Activated CD4-positive, alpha-beta T cell treated with anti-CD3 and anti-CD28 coated beads, Interleukin-2, Interleukin-6, amounts not matched to agents 100 ng/mL and 50 ng/mL, durations not matched to agents 16 hours and 8 hours (primary cell): Measurements from ENCODE around the gene ANGPTL3.
"Not testable (repeated sequence)": the region's sequence is repeated elsewhere in the genome, so short reads cannot be mapped to it uniquely, and the experiment has no call there.

ENCODE experiments used
- DNase-seq: peaks from one replicate; pipeline ENCODE4 v3.0.0-alpha.2; 2020

The ANGPTL3 gene, protein sequence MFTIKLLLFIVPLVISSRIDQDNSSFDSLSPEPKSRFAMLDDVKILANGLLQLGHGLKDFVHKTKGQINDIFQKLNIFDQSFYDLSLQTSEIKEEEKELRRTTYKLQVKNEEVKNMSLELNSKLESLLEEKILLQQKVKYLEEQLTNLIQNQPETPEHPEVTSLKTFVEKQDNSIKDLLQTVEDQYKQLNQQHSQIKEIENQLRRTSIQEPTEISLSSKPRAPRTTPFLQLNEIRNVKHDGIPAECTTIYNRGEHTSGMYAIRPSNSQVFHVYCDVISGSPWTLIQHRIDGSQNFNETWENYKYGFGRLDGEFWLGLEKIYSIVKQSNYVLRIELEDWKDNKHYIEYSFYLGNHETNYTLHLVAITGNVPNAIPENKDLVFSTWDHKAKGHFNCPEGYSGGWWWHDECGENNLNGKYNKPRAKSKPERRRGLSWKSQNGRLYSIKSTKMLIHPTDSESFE

DNA sequence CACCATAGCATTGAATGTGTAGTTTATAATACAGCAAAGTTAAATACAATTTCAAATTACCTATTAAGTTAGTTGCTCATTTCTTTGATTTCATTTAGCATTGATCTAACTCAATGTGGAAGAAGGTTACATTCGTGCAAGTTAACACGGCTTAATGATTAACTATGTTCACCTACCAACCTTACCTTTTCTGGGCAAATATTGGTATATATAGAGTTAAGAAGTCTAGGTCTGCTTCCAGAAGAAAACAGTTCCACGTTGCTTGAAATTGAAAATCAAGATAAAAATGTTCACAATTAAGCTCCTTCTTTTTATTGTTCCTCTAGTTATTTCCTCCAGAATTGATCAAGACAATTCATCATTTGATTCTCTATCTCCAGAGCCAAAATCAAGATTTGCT is at the start of gene ANGPTL3:
ANGPTL3 (plus strand) TSS at position 240 of the 400 bp plus-strand sequence; CDS start at position 287, 47 bp downstream.
- no peak for DNase-seq

DNA sequence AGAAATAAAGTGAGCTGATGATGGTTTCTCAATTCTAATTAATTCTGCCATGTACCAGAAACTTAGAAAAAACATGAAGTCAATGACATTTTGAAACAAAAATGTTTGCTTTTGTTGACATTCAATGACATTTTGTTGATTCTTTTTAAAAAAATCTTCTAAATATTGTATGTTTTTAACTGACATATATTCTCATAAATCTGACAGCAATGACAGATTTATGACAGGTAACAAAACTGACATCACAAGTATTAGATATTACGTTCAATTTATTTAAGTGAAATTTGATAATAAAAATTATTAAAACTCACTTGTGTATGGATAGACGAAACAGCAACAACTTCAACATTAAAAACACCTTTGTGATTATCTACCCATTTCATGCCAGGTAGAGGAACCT is 36.0 kb upstream of the ANGPTL3 start:
- no peak for DNase-seq

DNA sequence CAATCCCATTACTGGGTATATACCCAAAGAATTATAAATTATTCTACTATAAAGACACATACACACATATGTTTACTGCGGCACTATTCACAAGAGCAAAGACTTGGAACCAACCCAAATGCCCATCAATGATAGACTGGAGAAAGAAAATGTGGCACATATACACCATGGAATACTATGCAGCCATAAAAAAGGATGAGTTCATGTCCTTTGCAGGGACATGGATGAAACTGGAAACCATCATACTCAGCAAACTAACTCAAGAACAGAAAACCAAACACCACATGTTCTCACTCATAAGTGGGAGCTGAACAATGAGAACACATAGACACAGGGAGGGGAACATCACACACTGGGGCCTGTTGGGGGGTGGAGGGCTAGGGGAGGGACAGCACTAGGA is 30.1 kb upstream of the ANGPTL3 start:
- DNase-seq, result not testable (repeated sequence)

DNA sequence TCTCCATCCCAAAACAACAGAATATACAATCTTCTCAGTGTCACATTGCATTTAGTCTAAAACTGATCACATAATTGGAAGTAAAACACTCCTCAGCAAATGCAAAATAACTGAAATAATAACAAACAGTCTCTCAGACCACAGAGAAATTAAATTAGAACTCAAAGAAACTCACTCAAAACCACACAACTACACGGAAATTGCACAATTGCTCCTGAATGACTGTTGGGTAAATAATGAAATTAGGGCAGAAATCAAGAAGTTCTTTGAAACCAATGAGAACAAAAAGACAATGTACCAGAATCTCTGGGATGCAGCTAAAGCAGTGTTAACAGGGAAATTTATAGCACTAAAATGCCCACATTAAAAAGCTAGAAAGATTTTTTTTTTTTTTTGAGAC is 29.4 kb upstream of the ANGPTL3 start:
- not testable (repeated sequence) for DNase-seq

DNA sequence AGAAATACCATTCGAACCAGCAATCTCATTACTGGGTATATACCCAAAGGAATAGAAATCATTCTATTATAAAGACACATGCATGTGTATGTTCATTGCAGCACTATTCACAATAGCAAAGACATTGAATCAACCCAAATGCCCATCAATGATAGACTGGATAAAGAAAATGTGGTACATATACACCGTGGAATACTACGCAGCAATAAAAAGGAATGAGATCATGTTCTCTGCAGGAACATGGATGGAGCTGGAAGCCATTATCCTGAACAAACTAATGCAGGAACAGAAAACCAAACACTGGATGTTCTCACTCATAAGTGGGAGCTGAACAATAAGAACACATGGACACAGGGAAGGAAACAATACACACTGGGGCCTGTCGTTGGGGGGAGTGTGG is 25.8 kb upstream of the ANGPTL3 start:
- not testable (repeated sequence) for DNase-seq

DNA sequence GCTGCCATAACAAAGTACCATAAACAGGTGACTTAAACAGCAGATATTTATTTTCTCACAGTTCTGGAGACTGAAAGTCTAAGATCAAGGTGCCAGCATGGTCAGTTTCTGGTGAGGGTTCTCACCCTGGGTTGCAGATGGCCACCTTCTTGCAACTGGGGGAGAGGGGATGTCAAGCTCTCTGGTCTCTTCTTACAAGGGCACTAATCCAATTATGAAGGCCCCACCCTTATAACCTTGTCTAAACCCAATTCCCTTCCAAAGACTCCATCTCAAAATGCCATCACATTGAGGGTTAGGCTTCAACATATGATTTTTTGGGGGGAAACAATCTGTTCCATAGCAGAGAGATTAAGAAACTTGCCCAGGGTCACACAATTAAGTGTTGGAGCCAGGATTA is 24.8 kb upstream of the ANGPTL3 start:
- DNase-seq, result no peak

DNA sequence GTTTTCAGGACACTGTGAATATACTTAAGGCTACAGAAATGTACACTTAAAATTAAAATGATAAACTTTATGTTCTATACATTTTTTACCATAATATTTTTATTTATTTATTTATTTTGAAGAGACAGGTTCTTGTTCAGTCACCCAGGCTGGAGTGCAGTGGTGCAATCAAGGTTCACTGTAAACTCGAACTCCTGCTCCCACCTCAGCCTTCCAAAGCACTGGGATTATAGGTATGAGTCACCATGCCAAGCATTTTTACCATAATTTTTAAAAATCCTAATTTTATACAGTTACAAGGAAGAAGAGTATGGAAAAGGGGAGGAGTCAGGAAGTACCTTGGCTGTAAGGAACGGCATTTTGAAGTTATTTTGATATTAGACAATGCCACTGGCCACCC is 23.6 kb upstream of the ANGPTL3 start:
- no peak for DNase-seq

DNA sequence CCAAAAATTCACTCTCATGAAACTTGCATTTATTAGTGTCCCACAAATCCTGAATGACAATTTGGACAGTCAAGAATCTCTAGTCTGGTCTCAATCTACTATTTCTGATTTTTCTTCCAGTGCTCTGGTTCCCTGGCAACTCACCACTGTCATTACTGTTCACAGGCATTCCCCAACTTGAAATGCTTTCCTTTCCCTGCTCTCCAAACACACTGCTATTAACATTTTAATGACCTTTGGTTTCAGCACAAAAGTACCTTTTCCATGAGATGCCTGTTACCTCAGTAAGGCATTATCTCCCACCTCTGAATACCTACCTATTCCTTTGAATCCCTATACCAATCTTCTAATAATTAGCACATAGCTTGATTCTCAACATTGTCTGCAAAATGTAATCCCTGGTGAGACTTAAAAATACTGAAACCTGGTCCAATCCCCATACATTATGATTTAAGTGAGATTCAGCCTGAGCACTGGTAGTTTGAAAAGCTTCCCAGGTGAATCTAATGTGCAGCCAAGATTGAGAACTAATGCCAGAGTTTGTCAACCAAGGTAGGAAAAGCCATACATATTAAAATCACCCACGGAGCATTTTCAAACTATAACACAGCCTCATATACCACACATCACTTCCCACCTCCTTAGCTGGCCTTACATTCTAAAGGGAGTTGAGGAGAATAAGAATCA is 11.7 kb upstream of the ANGPTL3 start:
- no peak for DNase-seq

DNA sequence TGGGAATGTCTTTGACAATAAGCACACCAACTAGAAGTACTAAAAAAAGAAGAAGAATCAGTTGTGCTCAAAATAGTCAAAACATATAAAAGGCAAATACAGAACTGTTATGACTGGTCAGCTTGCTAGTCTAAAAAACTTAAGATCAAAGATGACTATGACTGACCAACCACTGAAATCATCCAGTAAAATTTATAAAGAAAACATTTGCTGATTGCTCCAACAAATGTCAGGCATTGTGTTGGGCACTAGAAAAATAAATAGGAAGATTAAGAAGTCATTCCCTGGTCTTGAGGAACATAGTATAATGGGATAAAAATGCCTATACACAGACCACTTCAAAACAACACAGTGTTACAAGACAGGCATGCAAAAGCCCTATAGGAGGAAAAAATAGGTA is 9.3 kb upstream of the ANGPTL3 start:
- no peak for DNase-seq

DNA sequence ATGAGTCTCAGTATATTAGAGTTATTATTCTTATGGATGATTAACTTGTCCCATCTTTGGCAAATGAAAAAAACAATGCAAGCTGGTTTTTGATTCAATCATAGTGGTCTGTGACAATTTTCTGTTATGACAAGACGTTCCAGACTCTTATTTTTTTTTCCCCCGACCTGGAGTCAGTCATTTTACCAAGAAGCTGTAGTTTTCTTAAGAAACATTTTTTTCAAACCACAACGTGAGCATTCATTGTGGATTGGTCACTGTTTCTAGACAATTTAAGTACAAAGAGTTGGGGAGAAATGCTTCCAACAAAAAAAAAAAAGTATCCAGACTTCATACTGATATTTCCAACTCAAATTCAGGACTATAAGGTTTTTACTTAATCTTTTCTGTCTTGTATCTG is 8.0 kb upstream of the ANGPTL3 start:
- no peak for DNase-seq

DNA sequence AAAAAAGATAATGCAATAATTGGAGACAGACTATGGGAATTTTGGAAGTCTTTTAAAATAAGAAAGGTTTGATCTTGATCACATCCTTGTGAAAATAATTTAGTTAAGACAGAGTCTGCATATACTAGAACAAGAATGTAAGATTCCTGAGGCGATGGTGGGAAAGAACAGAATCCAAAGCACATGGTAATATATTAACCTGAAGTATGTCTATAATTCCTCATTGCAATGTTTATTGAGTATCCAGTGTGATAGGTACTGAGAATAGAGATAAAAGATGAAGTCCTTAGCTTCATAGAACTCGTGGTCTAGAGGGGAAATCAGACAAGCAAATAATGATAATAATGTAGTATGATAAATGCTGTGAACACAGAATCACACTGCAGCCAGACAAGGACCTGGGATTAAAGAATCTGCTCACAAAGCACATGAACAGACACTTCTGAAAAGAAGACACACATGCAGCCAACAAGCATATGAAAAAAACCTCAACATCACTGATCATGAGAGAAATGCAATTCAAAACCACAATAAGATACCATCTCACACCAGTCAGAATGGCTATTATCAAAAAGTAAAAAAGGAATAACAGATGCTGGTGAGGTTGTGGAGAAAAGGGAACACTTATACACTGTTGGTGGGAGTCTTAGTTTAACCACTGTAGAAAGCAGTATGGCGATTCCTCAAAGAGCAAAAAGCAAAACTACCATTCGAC is 6.9 kb upstream of the ANGPTL3 start:
- no peak for DNase-seq

DNA sequence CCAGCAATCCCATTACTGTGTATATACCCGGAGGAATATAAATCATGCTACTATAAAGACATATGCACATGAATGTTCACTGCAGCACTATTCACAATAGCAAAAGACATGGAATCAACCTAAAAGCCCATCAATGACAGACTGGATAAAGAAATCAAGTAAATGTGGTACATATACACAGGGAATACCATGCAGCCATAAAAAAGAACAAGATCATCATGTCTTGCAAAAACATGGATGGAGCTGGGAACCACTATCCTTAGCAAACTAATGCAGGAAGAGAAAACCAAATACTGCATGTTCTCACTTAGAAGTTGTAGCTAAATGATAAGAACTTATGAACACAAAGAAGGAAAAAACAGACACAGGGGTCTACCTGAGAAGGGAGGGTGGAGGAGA is 6.4 kb upstream of the ANGPTL3 start:
- no peak for DNase-seq

DNA sequence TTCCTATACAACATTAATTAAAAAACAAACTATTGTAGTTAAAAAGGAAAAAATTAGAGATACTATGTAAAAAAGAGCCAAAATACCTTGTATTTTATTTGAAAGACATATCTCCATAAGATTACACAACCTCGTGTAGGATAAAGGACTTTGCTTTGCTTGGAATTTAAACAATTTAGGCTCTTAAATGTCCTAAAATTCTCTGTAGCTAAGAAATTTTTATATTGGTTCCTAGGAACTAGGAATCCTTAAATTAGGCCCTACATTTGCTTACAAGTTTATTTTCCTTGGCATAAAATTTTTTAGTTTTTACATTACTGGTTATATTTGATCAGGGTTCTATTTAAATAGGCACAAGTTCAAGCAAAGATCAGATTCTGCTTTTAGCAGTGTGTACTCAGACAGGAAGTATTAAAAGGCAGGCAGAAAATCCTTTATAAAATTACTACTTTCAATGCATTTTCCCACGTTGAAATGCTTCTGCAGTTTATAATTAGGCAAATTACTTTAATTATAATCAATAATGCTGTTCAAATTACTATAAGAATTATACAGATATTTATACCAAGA is 3.4 kb upstream of the ANGPTL3 start:
- DNase-seq, result no peak

DNA sequence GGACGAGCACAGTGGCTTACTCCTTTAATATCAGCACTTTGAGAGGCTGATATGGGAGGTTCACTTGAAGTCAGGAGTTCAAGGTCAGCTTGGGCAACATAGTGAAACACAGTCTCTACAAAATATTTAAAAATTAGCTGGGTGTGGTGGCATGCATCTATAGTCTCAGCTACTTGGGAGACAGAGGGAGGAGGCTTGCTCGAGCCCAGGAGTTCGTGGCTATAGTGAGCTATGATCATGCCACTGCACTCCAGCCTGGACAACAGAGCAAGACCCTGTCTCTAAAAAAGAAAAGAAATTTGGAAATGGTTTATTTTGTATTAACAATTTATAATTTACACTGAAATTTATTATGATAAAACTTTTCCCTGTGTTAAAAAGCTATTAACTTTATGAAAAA is 1.7 kb upstream of the ANGPTL3 start:
- DNase-seq, result no peak

DNA sequence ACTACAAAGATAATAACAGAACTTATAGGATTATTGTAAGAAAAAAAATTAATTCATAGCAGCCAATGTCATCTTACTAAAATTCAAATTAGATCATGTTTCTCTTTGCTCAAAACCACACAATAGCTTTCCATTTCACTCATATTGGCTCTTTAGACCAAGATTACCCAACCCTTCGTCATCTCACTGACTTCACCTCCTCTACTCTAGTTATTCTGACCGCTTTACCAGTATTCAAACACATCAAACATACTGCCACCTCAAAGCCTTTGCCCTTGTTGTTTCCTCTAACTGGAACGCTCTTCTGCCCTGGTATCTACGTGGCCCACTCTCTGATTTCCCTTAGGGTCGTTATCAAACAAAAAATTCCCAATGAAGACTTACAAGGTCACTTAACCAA is 1.7 kb downstream of the ANGPTL3 start:
- peak; percentile 51 for DNase-seq

DNA sequence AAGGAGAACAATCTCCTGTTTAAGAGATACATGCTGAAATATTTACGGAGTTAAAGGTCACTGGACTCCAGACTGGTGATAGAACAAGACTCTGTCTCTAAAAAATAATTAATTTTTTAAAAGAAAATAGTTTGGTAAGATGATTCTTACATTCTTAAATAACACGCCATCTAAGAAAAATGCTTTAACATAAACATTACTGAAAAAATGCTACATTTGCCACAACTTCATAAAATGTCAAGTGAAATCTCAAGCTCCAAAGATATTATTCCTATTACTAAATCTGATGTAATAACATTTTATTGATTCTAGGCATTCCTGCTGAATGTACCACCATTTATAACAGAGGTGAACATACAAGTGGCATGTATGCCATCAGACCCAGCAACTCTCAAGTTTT is 4.1 kb downstream of the ANGPTL3 start:
- DNase-seq, result no peak

DNA sequence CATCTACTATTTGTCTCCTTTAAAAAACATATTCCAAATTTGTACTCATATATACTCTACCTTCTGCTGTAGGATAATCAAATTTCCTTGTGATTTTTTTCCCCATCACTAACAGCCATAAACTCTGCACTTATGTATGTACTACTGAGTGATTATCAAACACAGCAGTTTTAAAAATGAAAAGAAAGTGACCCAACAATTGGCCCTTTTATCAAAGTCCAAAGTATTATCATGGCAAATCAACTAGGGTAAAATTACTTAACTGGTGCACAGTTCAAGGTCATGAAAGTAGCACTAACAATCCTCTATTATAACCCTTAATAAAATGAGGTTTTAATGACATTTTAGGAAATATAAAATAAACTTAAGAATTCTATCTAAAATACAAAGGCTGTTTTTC is 11.6 kb downstream of the ANGPTL3 start:
- no peak for DNase-seq

DNA sequence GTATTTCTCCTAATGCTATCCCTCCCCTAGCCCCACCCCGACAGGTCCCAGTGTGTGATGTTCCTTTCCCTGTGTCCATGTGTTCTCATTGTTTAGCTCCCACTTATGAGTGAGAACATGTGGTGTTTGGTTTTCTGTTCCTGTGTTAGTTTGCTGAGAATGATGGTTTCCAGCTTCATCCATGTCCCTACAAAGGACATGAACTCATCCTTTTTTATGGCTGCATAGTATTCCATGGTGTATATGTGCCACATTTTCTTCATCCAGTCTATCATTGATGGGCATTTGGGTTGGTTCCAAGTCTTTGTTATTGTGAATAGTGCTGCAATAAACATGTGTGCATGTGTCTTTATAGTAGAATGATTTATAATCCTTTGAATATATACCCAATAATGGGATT is 13.3 kb downstream of the ANGPTL3 start:
- DNase-seq, result not testable (repeated sequence)

DNA sequence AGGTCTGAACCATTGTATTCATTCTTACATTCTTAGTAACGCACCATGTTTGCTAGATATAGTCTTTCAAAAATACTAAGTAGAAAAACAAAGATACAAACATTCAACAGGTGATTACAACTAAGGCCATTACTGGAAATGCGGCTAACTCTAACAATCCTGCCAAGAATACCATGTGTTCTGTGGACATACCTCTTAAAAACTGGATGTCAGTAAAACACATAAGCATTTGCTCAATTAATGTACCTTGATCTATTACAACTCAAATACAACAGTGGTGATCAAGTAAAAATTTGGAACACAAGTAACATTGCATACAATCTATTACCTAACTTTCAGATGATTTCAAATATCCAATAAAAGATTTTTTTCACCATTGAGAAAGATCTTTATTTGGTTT is 15.4 kb downstream of the ANGPTL3 start:
- no peak for DNase-seq

DNA sequence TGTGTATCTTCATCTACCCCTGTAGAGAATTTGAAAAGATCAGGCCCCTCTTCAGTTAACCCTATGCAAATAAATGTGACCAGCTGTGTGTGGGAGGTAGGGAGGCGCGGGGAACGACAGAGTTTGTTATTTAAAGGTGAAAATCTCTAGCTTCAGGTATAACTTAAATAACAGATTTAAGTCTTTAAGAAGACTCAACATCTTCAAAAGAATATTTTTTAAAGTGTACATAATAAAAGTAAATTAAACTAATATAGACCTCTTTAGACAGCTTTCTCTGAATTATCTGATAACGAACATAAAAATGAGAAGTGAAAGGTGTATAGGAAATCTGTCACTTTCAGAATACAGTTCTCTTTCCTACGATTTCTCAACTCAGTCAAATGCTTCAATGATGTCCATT is 16.0 kb downstream of the ANGPTL3 start:
- DNase-seq, result no peak

DNA sequence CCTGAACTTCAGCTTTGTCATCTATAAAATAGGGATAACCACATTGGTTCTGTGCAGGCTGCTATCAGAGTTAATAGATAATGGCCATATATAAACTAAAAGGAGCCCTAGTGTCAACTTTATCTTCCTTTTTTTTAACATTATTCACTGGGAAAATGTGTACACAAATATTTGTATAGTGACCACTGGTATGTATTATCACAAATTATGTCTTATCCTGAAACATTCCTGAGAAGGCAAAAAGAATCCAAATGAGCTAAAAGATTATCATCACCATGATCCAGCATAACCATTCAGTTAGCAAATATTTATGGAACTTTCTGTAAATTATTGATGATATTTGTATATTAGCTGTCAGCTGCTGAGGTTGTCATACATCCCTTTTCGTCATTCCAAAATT is 16.6 kb downstream of the ANGPTL3 start:
- DNase-seq, result no peak

DNA sequence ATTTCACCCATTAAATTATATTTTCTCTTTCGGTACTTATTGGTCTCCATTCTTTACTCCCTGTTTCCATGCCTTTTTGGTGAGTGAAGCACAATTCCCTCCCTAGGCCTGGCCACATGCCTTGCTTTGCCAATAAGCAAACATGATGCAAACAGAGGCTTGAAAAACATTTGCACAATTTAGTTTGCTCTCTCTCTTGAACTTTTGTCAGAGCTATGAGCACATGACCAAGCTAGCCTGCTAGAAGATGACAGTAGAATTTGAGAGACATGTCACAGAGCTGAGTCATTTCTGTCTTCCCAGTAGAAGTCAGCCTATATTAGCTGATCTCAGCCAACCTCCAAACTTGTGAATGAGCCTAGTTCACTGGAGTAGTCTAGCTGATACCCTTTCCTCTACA is 24.6 kb downstream of the ANGPTL3 start:
- peak; percentile 75 for DNase-seq

DNA sequence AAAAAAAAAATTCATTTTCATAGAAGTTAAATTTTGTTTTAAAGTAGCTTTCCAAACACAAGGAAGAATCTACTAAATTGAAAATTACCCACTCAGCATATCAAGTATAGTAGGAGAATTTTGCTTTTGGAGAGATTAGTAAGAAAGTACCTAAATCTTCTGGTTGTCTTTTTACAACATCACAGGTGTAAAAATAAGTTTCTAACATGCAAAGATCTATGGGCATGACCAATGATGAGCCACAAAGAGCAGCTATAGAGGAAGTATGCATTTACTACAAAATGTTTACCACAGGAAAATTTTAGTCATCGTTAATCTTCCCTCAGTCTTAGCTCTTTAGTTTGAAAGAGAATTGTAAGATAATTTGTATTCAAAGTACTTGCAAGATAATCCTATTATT is 28.1 kb downstream of the ANGPTL3 start:
- DNase-seq, result peak; percentile 23
